WTC11 (cell line): ENCODE data around the gene SLC44A2.

Source experiments
- ATF1 ChIP-seq: sonication (generic); formaldehyde crosslinking; IDR thresholded peaks from 2 replicates; pipeline ENCODE4 v1.8.1; 2023; ENCODE audit warnings: mild to moderate bottlenecking, moderate library complexity, missing genetic modification reagents
- ESRRA ChIP-seq: sonication (generic); formaldehyde crosslinking; IDR thresholded peaks from 2 replicates; pipeline ENCODE4 v1.8.1; 2022; ENCODE audit warnings: mild to moderate bottlenecking, missing genetic modification reagents, borderline replicate concordance
- NR2C2 ChIP-seq: sonication (generic); formaldehyde crosslinking; IDR thresholded peaks from 2 replicates; pipeline ENCODE4 v1.8.0; 2022; ENCODE audit warnings: mild to moderate bottlenecking, missing genetic modification reagents
- PRRX2 ChIP-seq: fragments of 250-450 bp; sonication (Bioruptor Pico); IDR thresholded peaks from 2 replicates; pipeline ENCODE4 v1.8.0; 2021; ENCODE audit warnings: mild to moderate bottlenecking
- ZNF138 ChIP-seq: sonication (generic); formaldehyde crosslinking; conservative IDR thresholded peaks from 2 replicates; pipeline ENCODE4 v1.8.1; 2022; ENCODE audit warnings: mild to moderate bottlenecking, moderate library complexity, missing genetic modification reagents
- TF ChIP-seq, protein P1 (sequence below): fragments of 200-600 bp; IDR thresholded peaks from 2 replicates; pipeline ENCODE4 v1.8.0; 2022; ENCODE audit warnings: antibody characterized with exemption
- TF ChIP-seq, protein P2 (sequence below): sonication (generic); formaldehyde crosslinking; IDR thresholded peaks from 2 replicates; pipeline ENCODE4 v1.8.0; 2022; ENCODE audit warnings: mild to moderate bottlenecking, missing genetic modification reagents
- TF ChIP-seq, protein P3 (sequence below): sonication (generic); formaldehyde crosslinking; IDR thresholded peaks from 2 replicates; pipeline ENCODE4 v1.8.1; 2023; ENCODE audit warnings: mild to moderate bottlenecking, missing genetic modification reagents
- TF ChIP-seq, protein P4 (sequence below): sonication (generic); formaldehyde crosslinking; IDR thresholded peaks from 2 replicates; pipeline ENCODE4 v1.8.1; 2023; ENCODE audit warnings: mild to moderate bottlenecking, missing genetic modification reagents, moderate library complexity
- TF ChIP-seq, protein P5 (sequence below): sonication (generic); formaldehyde crosslinking; IDR thresholded peaks from 2 replicates; pipeline ENCODE4 v1.8.0; 2022; ENCODE audit warnings: mild to moderate bottlenecking, missing genetic modification reagents

DNA sequence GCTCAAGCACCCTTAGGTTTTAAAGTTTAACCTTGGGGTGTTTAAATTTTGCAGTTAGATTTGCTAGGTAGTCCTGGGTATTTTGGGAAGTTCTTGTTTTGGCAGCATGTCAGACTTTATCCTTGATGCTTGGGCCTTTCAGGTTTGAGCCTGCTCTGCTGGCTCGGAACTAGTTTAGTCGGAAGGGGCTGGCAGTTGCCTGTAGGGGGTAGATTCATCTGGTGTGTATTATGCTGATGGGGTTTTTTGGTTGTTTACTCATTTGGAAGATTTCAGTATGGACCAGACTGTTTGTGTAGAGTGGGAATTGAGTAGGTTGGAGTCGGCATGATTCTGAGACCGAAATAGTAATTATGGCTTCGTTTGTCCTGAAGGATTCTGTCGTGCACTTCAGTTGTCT, 43.9 kb downstream of the SLC44A2 start:
- TF ChIP-seq ATF1 (CRISPR knock-in tag) (no peak), NR2C2 (CRISPR knock-in tag) (no peak), ESRRA (CRISPR knock-in tag) (no peak), ZNF138 (no peak), PRRX2 (CRISPR knock-in tag) (no peak)
- TF ChIP-seq, protein P1, sequence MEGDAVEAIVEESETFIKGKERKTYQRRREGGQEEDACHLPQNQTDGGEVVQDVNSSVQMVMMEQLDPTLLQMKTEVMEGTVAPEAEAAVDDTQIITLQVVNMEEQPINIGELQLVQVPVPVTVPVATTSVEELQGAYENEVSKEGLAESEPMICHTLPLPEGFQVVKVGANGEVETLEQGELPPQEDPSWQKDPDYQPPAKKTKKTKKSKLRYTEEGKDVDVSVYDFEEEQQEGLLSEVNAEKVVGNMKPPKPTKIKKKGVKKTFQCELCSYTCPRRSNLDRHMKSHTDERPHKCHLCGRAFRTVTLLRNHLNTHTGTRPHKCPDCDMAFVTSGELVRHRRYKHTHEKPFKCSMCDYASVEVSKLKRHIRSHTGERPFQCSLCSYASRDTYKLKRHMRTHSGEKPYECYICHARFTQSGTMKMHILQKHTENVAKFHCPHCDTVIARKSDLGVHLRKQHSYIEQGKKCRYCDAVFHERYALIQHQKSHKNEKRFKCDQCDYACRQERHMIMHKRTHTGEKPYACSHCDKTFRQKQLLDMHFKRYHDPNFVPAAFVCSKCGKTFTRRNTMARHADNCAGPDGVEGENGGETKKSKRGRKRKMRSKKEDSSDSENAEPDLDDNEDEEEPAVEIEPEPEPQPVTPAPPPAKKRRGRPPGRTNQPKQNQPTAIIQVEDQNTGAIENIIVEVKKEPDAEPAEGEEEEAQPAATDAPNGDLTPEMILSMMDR: no peak
- TF ChIP-seq, protein P2, sequence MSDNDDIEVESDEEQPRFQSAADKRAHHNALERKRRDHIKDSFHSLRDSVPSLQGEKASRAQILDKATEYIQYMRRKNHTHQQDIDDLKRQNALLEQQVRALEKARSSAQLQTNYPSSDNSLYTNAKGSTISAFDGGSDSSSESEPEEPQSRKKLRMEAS (CRISPR knock-in tag): no peak
- TF ChIP-seq, protein P3, sequence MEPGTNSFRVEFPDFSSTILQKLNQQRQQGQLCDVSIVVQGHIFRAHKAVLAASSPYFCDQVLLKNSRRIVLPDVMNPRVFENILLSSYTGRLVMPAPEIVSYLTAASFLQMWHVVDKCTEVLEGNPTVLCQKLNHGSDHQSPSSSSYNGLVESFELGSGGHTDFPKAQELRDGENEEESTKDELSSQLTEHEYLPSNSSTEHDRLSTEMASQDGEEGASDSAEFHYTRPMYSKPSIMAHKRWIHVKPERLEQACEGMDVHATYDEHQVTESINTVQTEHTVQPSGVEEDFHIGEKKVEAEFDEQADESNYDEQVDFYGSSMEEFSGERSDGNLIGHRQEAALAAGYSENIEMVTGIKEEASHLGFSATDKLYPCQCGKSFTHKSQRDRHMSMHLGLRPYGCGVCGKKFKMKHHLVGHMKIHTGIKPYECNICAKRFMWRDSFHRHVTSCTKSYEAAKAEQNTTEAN: no peak
- TF ChIP-seq, protein P4, sequence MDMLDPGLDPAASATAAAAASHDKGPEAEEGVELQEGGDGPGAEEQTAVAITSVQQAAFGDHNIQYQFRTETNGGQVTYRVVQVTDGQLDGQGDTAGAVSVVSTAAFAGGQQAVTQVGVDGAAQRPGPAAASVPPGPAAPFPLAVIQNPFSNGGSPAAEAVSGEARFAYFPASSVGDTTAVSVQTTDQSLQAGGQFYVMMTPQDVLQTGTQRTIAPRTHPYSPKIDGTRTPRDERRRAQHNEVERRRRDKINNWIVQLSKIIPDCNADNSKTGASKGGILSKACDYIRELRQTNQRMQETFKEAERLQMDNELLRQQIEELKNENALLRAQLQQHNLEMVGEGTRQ: no peak
- TF ChIP-seq, protein P5, sequence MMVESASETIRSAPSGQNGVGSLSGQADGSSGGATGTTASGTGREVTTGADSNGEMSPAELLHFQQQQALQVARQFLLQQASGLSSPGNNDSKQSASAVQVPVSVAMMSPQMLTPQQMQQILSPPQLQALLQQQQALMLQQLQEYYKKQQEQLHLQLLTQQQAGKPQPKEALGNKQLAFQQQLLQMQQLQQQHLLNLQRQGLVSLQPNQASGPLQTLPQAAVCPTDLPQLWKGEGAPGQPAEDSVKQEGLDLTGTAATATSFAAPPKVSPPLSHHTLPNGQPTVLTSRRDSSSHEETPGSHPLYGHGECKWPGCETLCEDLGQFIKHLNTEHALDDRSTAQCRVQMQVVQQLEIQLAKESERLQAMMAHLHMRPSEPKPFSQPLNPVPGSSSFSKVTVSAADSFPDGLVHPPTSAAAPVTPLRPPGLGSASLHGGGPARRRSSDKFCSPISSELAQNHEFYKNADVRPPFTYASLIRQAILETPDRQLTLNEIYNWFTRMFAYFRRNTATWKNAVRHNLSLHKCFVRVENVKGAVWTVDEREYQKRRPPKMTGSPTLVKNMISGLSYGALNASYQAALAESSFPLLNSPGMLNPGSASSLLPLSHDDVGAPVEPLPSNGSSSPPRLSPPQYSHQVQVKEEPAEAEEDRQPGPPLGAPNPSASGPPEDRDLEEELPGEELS (CRISPR knock-in tag): no peak
